Ovary (tissue), 9 donors: Measurements from ENCODE around the gene ISCA2. TPM values are rescaled to one million over a fixed set of nuclear protein-coding genes. Genes with fewer than 3 reads are reported as not detected.

ENCODE experiments used
- DNase-seq, 5 donors: peaks; one replicate each; pipeline ENCODE4 v3.0.0-alpha.2; 2019 to 2020
- H3K27ac ChIP-seq, 2 donors: fragments of 200-600 bp; one replicate each; pipeline versions ENCODE4 v1.5.1 to v1.8.0; 2019 to 2022
- H3K27me3 ChIP-seq: fragments of 200-600 bp; one replicate; pipeline ENCODE4 v1.8.0; 2022
- H3K36me3 ChIP-seq: fragments of 200-600 bp; sonication (generic); one replicate; pipeline ENCODE4 v1.5.1; 2019
- H3K4me1 ChIP-seq: one replicate; pipeline ENCODE4 v1.8.1; 2013; ENCODE audit warnings: mild to moderate bottlenecking, moderate library complexity; ENCODE audit not compliant: insufficient read depth
- H3K4me3 ChIP-seq: fragments of 200-600 bp; sonication (generic); one replicate; pipeline ENCODE4 v1.5.1; 2017
- H3K9me3 ChIP-seq, 2 donors: fragments of 200-600 bp in 1 of 2; sonication (generic) in 1 of 2; one replicate each; pipeline versions ENCODE4 v1.5.1 to v1.8.1; 2013 to 2019; ENCODE audit warnings: mild to moderate bottlenecking in 1 of 2, moderate library complexity in 1 of 2
- CTCF ChIP-seq, 3 donors: fragments of 450-650 bp in 2 of 3; fragments of 200-600 bp in 1 of 3; IDR thresholded peaks; one replicate each; pipeline versions ENCODE4 v1.5.1 to v1.8.0; 2016 to 2022; ENCODE audit warnings: antibody characterized with exemption in 3 of 3, mild to moderate bottlenecking in 1 of 3
- EP300 ChIP-seq: sonication (generic); formaldehyde crosslinking; IDR thresholded peaks from one replicate; pipeline ENCODE4 v1.6.1; 2017; ENCODE audit warnings: antibody characterized with exemption
- POLR2A ChIP-seq: fragments of 450-650 bp; IDR thresholded peaks from one replicate; pipeline ENCODE4 v1.6.1; 2017; ENCODE audit warnings: antibody characterized with exemption, mild to moderate bottlenecking, moderate library complexity
- WGBS, 3 donors: extraction: QIAGEN DNeasy Blood & Tissue Kit in 1 of 3; methylation state at CpG; one replicate each; pipeline versions ENCODE4 v1.1.5 to v1.1.7; 2013 to 2017; 5-methylcytosine and 5-hydroxymethylcytosine counted together
- intact Hi-C, 4 donors: fragments of 100-400 bp; cut with DNase I; formaldehyde crosslinking; loops; one replicate each; pipeline versions ENCODE4 v1.11.0 to v1.15.1; 2022 to 2023
- polyA plus RNA-seq, 2 donors: library from polyadenylated mRNA; stranded (reverse); fragments of 200-250 nt in 1 of 2; fragments of 350-450 nt in 1 of 2; fragmentation: Illumina TruSeq in 1 of 2; extraction: RNeasy Lipid Tissue Mini Kit (QIAGEN cat#74804) in 1 of 2; gene quantifications; one replicate each; pipeline ENCODE4 v1.2.3, GENCODE V29; 2013 to 2014
- total RNA-seq, 7 donors: library from RNA; depleted of rRNA in 2 of 7; stranded (reverse); fragments of >200 nt in 2 of 7; fragmentation: NEBNext Ultra II Directional in 3 of 7; extraction: Animal tissue kit (Norgen Biotek cat#: 25700) in 3 of 7; gene quantifications; one replicate each; pipeline versions ENCODE4 v1.1.0 to v1.2.4, GENCODE V29; 2016 to 2023
- donor health status: DM: no; HTN: no; CAD: no; lungs with moderate emphysema.
- donor health status: DM: no; HTN: no; CAD: no.
- donor health status: Bipolar disorder and iron deficiency.
- donor health status: DM: yes; HTN: yes; CAD: no.
- donor health status: DM: no; HTN: no; CAD: no.
- donor health status: DM: yes; HTN: yes; CAD: no.

ISCA2 gene
- total and polyA plus RNA-seq, 9 donors: 11.7 to 47.4 (median 26.9) TPM

- intact Hi-C loops: loop anchor here in 1 of 4 donors (10.0 kb wide), 1 partner anchor 105 kb away; no protein-coding TSS in a partner anchor
- Histone ChIP-seq H3K27me3 (no peaks in the 10 kb centered on the region), H3K4me1 (no peaks in the 10 kb centered on the region), H3K9me3 (no peaks in the 10 kb centered on the region), H3K4me3 (no peak overlapping the region), H3K36me3 (no peaks in the 10 kb centered on the region), H3K27ac (no peak overlapping the region)
- no peak for TF ChIP-seq CTCF (IDR thresholded peaks at IDR 0.05)
- TF ChIP-seq POLR2A: no peak
- WGBS, 3 donors: 76 to 83% (median 77%) methylated on average over 7 of the region's 7 CpGs
- DNase-seq: no peak
Measured at GRCh38 chr14:74469548-74470518, 23.7 kb upstream of the ISCA2 start.

GRCh38 chr14:74472601-74473000, 21.0 kb upstream of the ISCA2 start:
- H3K36me3 ChIP-seq: no peaks in the 10 kb centered on the region
- H3K27ac ChIP-seq: no peak overlapping the region
- DNase-seq: no peak
- H3K27me3 ChIP-seq: no peaks in the 10 kb centered on the region
- H3K4me3 ChIP-seq: no peak overlapping the region
- TF ChIP-seq POLR2A (no peak), EP300 (no peak), CTCF (IDR thresholded peaks at IDR 0.05) (no peak)
- intact Hi-C loops: loop anchor here in 1 of 4 donors (10.0 kb wide), 1 partner anchor 108 kb away; no protein-coding TSS in a partner anchor
- 87 to 93% (median 91%) methylated on average over 2 of the region's 2 CpGs for WGBS, 3 donors
- H3K9me3 ChIP-seq: no peaks in the 10 kb centered on the region
- no peaks in the 10 kb centered on the region for H3K4me1 ChIP-seq

- Histone ChIP-seq H3K4me1 (no peaks in the 10 kb centered on the region), H3K9me3 (no peaks in the 10 kb centered on the region), H3K36me3 (no peaks in the 10 kb centered on the region), H3K27me3 (no peaks in the 10 kb centered on the region), H3K27ac (no peak overlapping the region), H3K4me3 (no peak overlapping the region)
- DNase-seq: no peak
- intact Hi-C loops: loop anchor here in 1 of 4 donors (10.0 kb wide), 1 partner anchor 110 kb away; no protein-coding TSS in a partner anchor
- 72 to 78% (median 72%) methylated on average over 2 of the region's 2 CpGs for WGBS, 3 donors
- TF ChIP-seq POLR2A: no peak
- no peak for TF ChIP-seq CTCF (IDR thresholded peaks at IDR 0.05)
Measured at GRCh38 chr14:74474376-74474775, 19.2 kb upstream of the ISCA2 start.

- Histone ChIP-seq H3K27ac (no peak overlapping the region), H3K36me3 (no peaks in the 10 kb centered on the region), H3K4me1 (no peaks in the 10 kb centered on the region), H3K27me3 (no peaks in the 10 kb centered on the region), H3K4me3 (no peak overlapping the region), H3K9me3 (no peaks in the 10 kb centered on the region)
- WGBS, 3 donors: 31 to 56% (median 39%) methylated on average over 3 of the region's 3 CpGs
- intact Hi-C loops: loop anchor here in 1 of 4 donors (10.0 kb wide), 1 partner anchor 111 kb away; no protein-coding TSS in a partner anchor
- TF ChIP-seq CTCF (IDR thresholded peaks at IDR 0.05) (no peak), POLR2A (no peak)
- no peak for DNase-seq
Measured at GRCh38 chr14:74475678-74476077, 17.9 kb upstream of the ISCA2 start.
